ENCODE results near the gene KCNH4.

Gene KCNH4

GRCh38 chr17:42135664-42136653 is 45.0 kb downstream of the KCNH4 start:
- DNase-seq, result no peak

DNA sequence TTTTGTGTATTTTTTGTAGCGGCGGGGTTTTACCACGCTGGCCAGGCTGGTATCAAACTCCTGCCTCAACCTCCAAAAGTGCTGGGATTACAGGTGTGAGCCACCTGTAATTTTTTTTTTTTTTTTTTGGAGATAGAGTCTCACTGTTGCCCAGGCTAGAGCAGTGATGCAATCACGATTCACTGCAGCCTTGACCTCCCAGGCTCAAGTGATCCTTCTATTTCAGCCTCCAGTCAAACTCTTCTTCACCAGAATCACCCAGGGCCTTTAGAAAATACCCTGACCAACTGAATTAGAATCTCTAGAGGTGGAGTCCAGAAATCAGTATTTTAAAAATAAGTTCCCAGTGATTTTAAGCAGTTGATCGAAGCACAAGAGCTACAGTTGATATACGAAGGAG is 45.8 kb downstream of the KCNH4 start:
- no peak for DNase-seq

- no peak for DNase-seq
Measured at GRCh38 chr17:42133461-42134041, 47.4 kb downstream of the KCNH4 start.

DNA sequence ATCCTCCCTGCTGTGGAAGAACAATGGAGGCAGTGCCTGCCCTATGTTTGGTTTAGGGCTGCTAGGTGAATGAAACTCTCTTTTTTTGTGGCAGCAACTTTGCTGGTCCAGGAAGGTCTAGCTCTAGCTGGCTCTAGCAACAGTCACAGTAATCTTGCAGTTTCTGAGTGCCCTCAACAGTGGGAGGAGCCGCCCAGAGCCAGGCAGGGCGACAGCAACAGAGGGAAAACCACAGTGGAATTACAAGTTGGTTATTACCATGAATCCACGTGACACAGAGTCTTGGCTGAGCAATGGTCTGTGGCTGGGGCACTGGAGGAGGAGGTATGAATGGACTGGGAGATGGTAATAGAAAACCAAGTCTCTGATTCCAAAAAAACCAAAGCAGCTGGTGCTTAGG is 48.0 kb downstream of the KCNH4 start:
- DNase-seq, result no peak

GRCh38 chr17:42131981-42132432 is 48.9 kb downstream of the KCNH4 start:
- no peak for DNase-seq

DNA sequence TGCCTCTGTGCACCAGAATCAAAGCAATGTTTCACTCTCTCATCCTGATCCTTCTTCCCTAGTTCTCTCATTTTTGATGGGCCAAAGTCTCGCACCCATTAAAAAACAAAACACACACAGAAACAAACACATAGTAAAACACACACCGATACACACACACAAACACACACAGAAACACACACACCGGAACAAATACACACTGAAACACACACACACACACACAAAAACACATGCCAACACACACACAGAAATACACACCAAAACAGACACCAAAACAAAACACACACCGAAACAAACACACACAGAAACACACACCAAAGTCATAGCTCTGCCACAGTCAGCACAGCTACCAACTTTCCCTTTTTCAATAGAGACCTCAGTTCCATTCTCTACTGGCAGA is 49.7 kb downstream of the KCNH4 start:
- no peak for DNase-seq

GRCh38 chr17:42130310-42130936 is 50.5 kb downstream of the KCNH4 start:
- DNase-seq, result no peak

DNA sequence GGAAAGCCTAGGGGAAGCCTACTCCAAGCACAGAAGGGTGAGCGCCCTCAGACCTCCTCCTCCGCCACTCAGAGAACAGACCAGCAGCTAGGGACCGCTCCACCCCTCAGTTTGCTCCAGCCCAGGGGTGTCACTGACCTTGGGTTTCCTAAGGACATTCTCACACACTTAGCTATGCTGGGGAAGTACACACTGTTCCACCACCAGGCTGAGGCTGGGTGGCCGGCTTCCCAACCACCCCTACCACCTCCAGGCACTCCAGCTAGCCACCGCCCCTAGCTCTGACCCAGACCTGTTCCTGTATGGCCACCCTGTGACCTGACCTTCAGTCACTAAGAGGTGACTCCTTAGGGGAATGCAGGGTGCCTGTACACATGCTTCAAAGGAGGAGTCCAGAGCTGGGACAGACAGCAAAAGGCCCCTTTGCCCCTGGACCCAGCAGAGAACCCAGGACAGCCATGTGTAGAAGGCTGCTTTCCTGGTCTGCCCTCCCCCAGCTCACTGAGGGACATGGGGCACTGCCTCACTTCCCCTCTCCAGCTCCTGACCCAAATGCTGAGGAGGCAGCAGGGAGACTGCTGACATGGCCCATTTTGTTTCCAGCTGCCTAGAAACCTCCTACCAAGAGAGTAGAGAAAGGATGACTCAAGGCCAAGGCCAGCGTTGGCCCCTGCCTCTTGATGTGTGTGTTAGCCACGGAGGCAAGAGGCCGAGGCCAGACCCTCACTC is 51.7 kb downstream of the KCNH4 start:
- DNase-seq, result no peak

DNA sequence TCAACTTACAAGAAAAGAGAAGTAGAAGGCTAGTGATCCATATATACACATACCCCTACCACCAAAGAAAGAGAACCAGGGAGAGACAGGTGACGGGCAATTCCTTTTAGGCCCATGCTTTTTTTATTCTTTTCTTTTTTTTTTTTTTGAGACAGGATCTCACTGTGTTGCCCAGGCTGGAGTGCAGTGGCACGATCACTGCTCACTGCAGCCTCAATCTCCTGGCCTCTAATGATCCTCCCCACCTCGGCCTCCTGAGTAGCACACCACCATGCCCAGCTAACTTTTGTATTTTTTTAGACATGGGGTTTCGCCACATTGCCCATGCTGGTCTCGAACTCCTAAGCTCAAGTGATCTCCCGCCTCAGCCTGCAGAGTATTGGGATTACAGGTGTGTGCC is 53.5 kb downstream of the KCNH4 start:
- no peak for DNase-seq

DNA sequence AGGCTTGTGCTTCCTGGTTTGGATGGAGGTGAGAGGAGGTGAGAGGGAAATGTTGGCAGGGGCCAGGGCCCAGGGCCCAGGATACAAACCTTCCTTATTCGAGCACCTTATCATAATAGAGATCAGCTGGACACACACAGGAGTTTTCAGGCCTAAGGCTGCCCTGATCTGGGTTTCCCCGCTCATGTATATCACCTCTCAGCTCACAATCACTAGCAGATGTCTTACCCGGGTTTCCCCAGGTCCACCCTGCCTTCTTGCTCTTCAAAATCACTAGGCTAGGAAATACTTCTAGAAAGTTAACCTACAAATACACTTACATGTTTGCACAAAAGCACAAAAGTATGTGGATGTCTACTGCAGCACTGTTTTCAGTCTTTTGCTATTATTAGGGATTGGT is 54.1 kb downstream of the KCNH4 start:
- DNase-seq, result no peak

DNA sequence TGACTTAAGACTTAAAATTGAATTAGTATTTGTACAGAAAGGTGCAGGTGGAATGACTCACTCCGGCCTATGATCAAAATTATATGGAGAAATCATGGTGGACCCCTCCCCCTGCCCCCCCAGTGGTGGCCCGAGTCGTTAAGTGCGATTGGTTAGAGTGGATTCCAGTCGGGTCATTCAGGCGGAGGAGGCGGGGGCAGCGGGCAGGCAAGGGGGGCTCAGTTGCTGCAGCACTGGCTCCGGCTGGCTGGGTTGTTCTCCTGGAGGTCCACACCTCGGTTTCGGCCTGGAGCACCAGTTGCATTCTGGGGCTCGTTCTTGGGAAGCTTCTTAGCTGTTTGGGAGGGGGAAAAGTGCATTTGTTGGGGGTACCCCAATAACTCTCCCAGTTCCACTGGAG is 55.4 kb downstream of the KCNH4 start:
- DNase-seq, result no peak

- DNase-seq, result no peak
Measured at GRCh38 chr17:42124256-42124655, 56.7 kb downstream of the KCNH4 start.

GRCh38 chr17:42122371-42123303 is 58.3 kb downstream of the KCNH4 start, which contains the start of gene HSPB9:
TSS of gene HSPB9 (plus strand) at chr17:42122804. CDS start at chr17:42122851, 47 bp downstream.
- DNase-seq, result no peak

- DNase-seq, result peak; percentile 90
Measured at GRCh38 chr17:42120770-42121769, 59.9 kb downstream of the KCNH4 start, which contains the start of gene KAT2A. TSS of gene KAT2A (minus strand) at chr17:42121367. CDS start at chr17:42121304, 63 bp downstream.

GRCh38 chr17:42120161-42120769 is 60.7 kb downstream of the KCNH4 start:
- no peak for DNase-seq

DNA sequence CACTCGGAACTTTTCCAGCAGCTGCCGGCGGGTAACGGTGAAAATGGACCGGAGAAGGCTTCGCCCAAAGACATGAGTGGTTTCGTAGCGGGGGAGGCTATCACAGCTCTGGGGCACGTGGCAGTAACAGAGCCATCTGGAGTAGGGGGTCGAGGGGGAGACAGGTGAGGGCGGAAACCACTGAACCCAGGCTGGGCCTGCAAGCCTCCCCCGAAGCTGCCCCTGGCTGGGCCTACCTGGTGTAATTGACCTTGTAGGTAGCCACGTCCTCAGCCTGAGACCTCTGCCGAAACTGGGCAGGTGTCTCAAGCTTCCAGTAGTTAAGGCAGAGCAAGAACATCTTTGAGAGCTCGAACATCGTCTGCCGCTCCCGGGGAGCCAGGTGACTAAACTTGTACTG is 61.6 kb downstream of the KCNH4 start:
- no peak for DNase-seq

- DNase-seq, result no peak
Measured at GRCh38 chr17:42118545-42118944, 62.4 kb downstream of the KCNH4 start.

GRCh38 chr17:42118126-42118510 is 62.8 kb downstream of the KCNH4 start:
- no peak for DNase-seq

GRCh38 chr17:42117397-42118125 is 63.4 kb downstream of the KCNH4 start:
- no peak for DNase-seq

Data from activated CD8-positive, alpha-beta memory T cell treated with anti-CD3 and anti-CD28 coated beads for 24 hours (primary cell).